ENCODE results near the gene EWSR1.

EWSR1 gene

DNA sequence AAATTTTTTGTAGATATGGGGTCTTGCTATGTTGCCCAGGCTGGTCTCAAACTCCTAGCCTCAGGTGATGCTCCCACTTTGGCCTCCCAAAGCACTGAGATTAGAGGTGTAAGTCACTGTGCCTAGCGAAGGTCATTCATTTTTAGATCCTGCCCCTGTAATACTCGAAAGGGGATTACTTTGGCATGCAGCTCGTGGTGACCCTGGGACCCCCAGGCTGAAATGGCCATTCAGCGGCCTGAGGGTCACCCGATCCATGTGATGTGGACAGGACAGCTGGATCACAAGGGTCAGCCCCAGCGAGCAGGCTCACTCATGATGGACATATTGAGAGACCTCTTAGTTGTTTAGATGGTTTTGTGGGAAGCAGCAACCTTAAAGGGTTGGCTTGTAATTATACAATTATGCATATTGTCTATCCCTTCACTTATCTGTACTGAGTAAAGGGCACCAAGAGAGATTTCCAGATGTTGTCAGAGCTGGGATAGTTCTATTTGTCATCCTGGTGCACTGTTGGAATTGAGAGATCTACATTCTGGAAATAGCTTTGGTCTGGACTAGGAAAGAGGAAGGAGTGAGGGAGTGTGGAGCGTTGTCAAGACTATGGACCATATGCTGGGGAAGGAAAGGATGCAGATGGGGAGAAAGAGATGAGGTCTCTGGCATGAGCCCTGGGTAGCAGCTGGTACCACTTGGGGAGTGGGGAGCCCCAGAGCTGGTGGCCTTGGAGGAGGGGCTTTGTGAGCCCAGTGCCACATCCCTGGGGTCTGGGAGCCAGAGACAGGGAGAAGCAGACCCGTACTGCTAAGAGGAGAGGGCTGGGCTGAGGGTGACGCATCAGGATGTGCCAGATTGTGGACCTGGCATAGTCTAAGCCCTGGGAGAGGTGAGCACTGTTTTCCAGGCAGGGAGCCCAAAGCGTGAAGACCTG, 15.8 kb upstream of the EWSR1 start:
- no peak for DNase-seq

- DNase-seq = no peak
These were observed 14.3 kb upstream of the EWSR1 start for GRCh38 chr22:29253561-29254285.

DNA sequence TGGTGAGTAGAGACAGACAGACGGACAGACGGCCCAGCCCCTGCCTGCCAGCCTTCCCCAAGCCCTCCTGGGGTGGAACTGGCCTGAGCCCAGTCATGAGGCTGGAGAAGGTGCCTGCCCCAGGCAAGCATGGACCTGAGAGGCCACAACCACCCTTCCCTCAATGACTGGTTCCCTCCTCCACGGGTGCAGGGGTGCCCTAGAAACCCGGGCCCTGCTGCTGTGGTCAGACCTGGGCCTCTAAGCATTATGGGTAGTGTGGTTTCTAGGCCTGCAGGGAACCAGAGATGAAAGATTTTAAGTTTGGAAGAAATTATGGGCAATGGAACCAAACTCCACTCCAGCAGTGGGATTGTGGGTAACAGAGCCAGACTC, 13.8 kb upstream of the EWSR1 start:
- no peak for DNase-seq

GRCh38 chr22:29255064-29255621, 12.9 kb upstream of the EWSR1 start:
- DNase-seq = no peak

DNA sequence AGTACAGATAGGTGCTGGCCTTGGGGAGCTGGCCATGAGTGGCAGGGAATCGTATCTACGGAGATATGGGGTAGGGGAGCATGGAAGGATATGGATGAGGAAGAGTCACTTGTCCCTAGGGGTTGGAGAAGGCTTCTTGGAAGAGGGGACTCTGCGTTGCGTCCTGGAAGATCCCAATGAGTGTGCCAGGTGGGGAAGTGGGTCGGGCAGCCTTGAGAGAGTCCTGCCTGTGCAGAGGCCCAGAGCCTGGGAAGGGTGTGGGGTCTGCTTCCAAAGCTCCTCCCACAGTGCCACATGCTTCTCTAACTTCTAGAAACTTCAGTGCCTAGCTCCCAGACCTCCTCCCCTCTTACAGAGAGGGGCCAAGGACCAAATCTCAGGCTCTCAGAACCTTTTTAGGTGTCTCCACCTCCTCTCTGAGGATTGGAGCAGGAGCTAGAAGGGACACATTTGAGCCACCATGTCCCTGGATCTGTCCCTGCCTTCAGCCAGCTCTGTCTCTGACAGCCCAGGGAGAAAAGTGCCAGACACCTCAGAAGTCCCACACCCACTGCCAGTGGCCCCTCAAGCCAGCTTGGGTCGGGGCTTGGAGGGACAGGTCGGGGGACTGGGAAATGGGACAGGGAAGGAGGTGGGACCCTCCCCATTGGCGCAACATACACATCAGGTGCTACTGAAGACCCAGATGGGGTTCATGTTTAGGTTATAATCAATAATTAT, 11.3 kb upstream of the EWSR1 start:
- DNase-seq = no peak

DNA sequence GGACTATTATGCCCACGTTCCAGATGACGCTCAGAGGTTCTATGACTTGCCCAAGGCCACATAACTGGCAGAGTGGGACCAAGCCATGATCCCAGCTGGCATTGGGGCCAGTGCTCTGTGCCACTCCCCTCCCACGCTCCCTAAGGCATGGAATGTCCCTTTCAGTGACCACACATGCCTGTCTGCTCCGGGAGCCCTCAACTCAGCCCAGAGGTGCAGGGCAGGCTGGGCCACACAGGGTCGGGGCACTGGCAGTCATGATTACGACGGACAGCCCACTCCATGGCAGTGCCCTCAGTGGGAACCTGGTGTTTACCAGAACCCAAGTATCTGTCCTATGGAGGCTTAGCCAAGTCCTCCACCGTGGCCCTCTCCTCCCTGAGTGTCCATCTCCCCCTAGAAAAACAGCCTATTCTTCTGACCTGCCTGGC, 10.3 kb upstream of the EWSR1 start:
- no peak for DNase-seq

GRCh38 chr22:29258407-29259252, 9.4 kb upstream of the EWSR1 start:
- no peak for DNase-seq

- DNase-seq = no peak
These were observed 8.7 kb upstream of the EWSR1 start for GRCh38 chr22:29259253-29259899.

DNA sequence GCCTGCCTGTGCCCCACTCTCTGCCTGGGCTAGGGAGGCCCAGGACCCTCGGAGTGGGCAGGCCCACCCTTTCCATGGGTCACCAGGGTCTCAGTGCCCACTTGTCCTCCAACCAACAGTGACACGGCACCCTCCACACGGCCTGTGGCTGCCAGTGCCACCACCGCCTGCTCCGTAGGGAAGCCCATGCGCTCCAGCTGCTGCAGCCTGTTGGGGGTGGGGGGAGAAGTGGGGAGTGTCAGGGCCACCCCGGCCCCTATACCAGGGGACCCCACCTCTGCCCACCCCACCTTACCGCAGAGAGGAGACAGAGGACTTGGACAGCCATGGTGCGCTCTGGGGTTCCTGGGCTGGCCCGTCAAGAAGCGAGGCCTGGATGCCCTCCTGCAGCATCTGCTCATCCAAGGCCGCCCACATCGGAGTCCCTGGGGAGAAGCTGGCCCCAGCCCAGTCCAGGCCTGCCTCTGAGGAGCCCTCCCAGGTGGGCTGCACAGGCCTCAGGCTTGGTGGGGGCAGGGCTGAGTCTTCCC, 8.0 kb upstream of the EWSR1 start:
- DNase-seq = no peak

DNA sequence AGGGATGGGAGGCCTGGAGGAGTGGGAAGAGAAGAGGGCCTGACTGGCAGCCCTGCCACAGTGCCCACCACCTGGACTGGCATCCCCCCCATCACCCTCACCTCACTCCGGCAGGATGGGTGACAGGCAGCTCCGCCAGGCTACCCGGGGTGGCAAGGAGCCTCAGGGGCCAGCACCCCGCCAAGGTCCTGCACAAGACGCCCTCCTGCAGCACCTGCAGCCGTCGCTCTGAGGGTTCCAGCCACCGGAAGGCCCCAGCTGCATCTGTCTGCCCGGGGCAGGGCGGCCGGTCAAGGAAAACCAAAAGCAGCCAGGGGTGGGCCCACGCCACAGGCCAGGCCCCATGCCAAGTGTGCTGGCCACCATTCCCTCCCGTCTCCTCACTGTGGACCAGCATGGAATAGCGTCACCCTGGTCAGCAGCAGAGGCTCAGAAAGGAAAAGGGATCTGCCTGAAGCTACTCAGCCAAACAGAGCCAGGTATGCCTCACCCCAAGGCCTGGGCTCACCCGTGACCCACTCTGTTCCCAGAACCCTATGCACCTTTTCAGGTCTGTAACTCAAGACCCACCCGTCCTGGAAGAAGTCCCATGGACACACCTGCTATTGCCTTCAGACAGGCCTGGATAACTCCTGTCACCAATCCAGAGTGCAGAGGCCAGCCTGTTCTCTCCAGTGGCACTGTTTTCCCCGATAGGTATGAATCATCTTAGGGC, 7.3 kb upstream of the EWSR1 start:
- no peak for DNase-seq

- DNase-seq = no peak
These were observed 4.2 kb upstream of the EWSR1 start for GRCh38 chr22:29263791-29264276.

- no peak for DNase-seq
These were observed 2.8 kb upstream of the EWSR1 start for GRCh38 chr22:29265305-29265704.

- DNase-seq = no peak
These were observed 2.1 kb upstream of the EWSR1 start for GRCh38 chr22:29265929-29266328.

- no peak for DNase-seq
These were observed 1.3 kb upstream of the EWSR1 start for GRCh38 chr22:29266564-29267461.

DNA sequence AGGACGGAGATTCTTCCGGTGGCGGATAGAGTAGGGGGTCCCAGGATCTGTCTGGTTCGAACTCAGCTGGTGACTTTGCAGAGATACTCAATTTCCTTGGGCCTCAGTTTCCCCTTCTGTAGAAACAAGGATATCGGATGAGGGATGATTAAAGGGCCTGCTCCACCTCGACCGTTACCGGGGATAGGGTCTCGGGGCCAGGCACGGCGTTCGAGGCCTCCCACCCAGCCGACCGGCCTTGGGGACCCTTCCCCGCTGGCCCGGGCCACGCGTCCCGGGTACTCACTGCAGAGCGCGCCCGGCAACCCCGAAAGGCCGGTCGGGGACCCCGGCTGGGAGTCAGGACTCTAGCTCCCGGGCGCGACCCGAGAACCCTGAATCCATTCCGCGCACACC, 608 bp upstream of the EWSR1 start:
- no peak for DNase-seq

GRCh38 chr22:29268511-29269229, 602 bp downstream of the EWSR1 start:
- DNase-seq = peak; percentile 38 to 59

- no peak for DNase-seq
These were observed 1.1 kb downstream of the EWSR1 start for GRCh38 chr22:29269230-29269604.

GRCh38 chr22:29269731-29270474, 1.8 kb downstream of the EWSR1 start:
- no peak for DNase-seq

Data from stimulated activated CD4-positive, alpha-beta T cell treated with anti-CD3 and anti-CD28 coated beads, Interleukin-2, amount 100 ng/mL, for 24 hours (primary cell).